ENCODE measurements around the gene SMYD3.

SMYD3 gene

GRCh38 chr1:246510147-246511030 is 3.3 kb upstream of the SMYD3 start:
- no peak for TF ChIP-seq CTCF (IDR thresholded peaks at IDR 0.05; ENCODE audit: insufficient read depth, missing control alignments)
- no peak for FAIRE-seq

DNA sequence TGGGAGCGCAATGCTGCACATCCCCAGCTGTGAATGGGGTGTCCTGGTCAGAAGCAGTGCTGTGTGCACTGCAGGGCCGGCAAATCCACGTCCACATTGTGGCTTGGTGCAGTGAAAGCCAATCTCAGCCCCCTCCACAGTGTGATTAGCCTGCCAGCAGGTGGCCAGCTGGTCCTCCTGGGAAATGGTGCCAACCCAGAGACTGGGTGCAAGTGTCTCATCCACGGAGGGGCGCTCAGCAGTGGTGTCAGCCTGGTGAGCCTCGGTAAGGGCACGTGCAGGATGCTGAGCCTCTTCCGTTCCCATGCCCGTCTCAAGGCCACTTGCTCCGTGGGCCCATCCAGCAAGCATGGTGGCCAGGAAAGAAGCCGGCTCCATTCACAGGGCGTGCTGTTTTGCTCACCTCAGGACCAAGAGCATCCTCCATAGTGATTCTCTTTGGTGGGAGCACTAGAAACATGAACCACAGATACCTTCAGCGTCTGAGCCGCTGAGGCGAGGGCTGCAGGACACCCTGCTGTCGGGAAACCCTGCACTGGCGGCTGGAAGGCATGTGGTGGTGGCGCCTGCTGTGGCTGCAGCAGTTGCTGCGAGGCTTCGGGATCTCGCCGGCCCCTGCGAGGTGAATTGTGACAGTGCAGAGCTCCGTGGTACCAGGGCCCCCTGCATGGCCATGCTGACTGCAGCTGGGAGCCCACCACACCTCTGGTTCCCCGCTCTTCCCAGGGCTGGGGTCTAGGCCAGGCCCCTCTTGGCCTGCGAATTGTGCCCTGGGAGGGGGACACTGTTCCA is 2.0 kb upstream of the SMYD3 start:
- FAIRE-seq (no peak), DNase-seq (ENCODE audit: insufficient read length, low spot score) (no peak)
- no peak for TF ChIP-seq CTCF (IDR thresholded peaks at IDR 0.05; ENCODE audit: insufficient read depth, missing control alignments)

More at GRCh38 chr1:246510147-246511030, 3.3 kb upstream of the SMYD3 start:
- no peak for DNase-seq (ENCODE audit: insufficient read length, low spot score)

GRCh38 chr1:246506367-246506673 is 759 bp downstream of the SMYD3 start:
- no peak for TF ChIP-seq CTCF (IDR thresholded peaks at IDR 0.05; ENCODE audit: insufficient read depth, missing control alignments)
- FAIRE-seq (no peak), DNase-seq (ENCODE audit: insufficient read length, low spot score) (no peak)

DNA sequence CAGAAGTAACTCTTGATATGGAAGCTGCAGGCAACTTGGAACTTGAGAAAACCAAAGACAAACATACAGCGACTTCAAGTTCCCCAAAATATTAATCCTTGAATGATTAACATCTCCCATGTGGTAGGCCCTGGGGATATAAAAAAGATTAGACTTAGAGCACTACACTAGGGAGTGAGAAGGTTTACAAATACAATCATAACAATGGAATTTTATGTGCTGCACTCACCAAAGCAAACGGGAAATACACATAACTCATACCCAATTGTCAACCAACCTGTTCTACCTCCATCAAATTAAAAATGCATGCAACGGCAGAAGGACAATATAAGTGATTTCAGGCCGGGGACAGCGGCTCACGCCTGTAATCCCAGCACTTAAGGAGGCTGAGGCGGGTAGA is 3.7 kb downstream of the SMYD3 start:
- no peak for TF ChIP-seq CTCF (IDR thresholded peaks at IDR 0.05; ENCODE audit: insufficient read depth, missing control alignments)
- DNase-seq (ENCODE audit: insufficient read length, low spot score) (no peak), FAIRE-seq (no peak)

DNA sequence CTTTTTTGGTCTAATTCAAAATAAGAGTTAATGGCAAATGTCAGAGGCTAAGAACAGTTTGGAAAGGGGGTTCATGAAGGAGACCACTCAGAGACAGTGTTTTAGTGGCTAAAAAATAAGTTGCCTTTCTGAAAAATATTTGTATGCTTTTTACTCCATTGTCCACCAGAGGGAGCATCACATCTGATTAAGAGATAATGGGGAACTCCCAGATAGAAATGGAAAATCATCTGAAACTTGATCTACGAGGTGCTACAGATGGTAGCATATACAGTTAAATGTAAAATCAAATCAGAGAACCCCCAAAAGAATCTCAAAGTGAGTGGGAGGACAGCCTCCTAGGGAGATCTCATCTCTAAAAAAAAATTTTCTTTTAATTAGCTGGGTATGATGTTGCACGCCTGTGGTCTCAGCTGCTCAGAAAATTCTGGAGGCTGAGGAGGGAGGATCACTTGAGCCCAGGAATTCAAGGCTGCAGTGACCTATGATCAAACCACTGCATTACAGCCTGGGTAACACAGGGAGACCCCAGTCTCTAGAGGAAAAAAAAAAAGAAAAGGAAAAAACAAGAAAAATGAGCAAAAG is 9.7 kb downstream of the SMYD3 start:
- TF ChIP-seq CTCF (IDR thresholded peaks at IDR 0.05; ENCODE audit: insufficient read depth, missing control alignments) = peak; percentile 96
- FAIRE-seq = peak; percentile 90
- DNase-seq (ENCODE audit: insufficient read length, low spot score) = no peak

GRCh38 chr1:246492611-246493245 is 14.4 kb downstream of the SMYD3 start:
- FAIRE-seq (peak; percentile 93), DNase-seq (ENCODE audit: insufficient read length, low spot score) (peak; percentile 61)
- TF ChIP-seq CTCF (IDR thresholded peaks at IDR 0.05; ENCODE audit: insufficient read depth, missing control alignments) = peak; percentile 98
